HG03135 (cell line): Measurements from ENCODE around the gene INTS4.
"Not testable (repeated sequence)": the region's sequence is repeated elsewhere in the genome, so short reads cannot be mapped to it uniquely, and the experiment has no call there.

Experiments used
- ATAC-seq: cut with Tn5 transposase; IDR thresholded peaks from one replicate; pipeline ENCODE4 v1.9.1; 2021; ENCODE audit warnings: mild to moderate bottlenecking, moderate library complexity; ENCODE audit not compliant: unreplicated experiment

Gene INTS4

GRCh38 chr11:77958583-77959177, 35.8 kb downstream of the INTS4 start:
- ATAC-seq = not testable (repeated sequence)

DNA sequence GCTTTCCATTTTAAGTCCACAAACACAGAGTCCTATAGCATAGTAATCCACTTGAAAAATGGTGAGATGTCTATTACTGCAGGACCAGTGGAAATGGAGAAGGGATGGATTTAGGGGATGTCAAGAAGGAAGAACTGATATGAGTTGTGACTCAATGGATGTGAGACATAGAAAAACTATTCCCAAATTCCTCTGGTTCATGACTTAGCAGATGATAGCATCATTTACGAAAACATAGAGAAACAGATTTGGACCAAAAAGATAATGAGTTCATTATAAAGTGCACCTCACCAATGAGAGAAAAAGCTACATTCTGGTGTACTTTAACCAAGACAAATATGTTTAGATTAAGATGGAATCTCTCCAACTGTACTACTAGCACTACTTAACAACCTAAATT, 51.2 kb downstream of the INTS4 start:
- ATAC-seq = not testable (repeated sequence)

DNA sequence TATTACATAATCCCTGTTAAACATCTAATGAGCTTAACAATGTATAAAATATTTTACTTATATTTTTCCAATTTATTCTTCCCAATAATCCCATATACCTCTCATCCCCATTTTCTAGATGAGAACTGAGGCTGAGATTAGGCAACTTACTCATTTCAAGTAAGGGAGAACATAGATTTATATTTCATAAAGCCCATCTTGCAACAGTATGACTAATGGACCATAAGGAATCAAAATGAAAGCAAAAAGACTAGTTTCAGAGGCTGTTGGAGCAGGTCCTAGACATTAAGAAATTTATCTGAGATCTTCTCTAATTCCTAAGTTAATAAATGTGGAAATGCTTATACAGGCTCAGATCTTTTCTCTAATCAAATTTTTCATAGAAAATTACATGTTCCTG, 52.0 kb downstream of the INTS4 start:
- ATAC-seq = not testable (repeated sequence)

GRCh38 chr11:77933596-77933995, 60.9 kb downstream of the INTS4 start:
- ATAC-seq = not testable (repeated sequence)

GRCh38 chr11:77930334-77931208, 63.9 kb downstream of the INTS4 start:
- not testable (repeated sequence) for ATAC-seq

GRCh38 chr11:77917713-77918112, 76.8 kb downstream of the INTS4 start:
- not testable (repeated sequence) for ATAC-seq

GRCh38 chr11:77914307-77914791, 80.1 kb downstream of the INTS4 start:
- ATAC-seq = not testable (repeated sequence)

- ATAC-seq = not testable (repeated sequence)
Measured at GRCh38 chr11:77913608-77914306, 80.7 kb downstream of the INTS4 start.

DNA sequence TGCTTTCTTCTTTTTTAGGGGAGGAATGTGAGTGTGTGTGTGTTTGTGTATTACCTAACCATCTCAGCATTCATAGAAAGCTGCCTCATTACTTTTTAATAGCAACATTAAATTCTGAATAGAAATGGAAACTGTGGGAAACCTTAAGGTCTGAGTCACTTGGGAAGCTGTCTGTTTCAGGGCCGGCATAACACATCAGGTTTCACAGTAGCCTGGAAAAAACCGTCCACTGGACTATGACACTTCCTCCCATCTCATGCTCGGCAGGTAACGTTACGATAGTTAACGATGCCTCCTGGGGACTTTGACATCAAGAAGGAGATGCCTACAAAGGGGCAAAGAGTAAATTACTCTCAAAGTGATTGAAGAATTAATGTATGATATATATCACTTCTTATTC, 83.6 kb downstream of the INTS4 start:
- ATAC-seq = not testable (repeated sequence)

DNA sequence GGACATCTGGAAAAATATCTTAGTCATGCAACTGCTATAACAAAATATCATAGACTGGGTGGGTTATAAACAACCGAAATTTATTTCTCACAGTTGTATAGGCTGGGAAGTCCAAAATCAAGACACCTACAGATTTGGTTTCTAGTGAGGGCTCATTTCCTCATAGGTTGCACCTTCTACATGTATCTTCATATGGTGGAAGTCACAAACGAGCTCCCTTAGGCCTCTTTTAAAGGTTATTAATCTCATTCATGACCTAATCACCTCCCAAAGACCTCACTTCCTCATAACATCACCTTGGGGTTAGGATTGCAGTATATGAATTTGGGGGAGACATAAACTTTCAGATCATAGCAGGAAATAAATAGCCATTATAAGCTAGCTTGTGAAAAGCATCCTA, 85.2 kb downstream of the INTS4 start:
- ATAC-seq = no peak

DNA sequence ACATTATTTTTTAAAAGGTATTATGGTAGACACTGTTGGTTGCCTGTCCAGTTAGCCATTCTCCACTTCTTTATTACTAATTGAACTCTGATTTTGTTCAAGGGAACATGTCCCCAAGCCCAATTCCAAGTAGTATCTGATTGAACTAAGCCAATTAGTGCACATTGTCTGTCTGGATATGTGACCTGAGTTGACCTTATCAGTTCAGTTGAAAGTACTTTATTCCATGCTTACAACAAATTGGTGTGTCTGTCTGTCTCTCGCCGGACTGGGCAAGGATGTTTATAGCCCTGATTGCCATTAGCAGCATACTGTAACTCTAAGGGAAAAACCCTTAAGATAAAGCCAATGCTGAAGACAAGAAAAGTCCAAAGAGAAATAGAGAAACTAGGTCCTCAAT, 85.6 kb downstream of the INTS4 start:
- no peak for ATAC-seq

- ATAC-seq = not testable (repeated sequence)
Measured at GRCh38 chr11:77894949-77895348, 99.5 kb downstream of the INTS4 start.

DNA sequence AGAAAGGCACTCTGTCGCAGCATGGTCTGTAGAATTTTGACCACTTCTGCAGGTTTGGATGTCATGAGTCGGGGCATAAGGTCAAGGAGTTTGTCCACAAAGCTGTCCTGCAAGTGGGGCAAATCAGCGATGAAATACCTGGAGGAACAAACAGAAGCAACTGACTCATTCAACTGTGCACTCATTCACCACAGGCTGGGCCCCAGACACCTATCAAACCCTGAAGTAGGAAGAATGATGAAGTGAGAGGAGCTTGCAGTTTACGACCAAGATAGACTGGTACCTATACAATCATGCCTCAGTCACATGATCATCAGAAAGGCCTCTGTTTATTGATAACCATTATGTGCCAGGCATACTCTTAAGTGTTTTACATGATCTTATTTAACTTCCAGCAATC, 102.8 kb downstream of the INTS4 start:
- not testable (repeated sequence) for ATAC-seq

GRCh38 chr11:77891256-77891655, 103.2 kb downstream of the INTS4 start:
- not testable (repeated sequence) for ATAC-seq

GRCh38 chr11:77890619-77891056, 103.8 kb downstream of the INTS4 start:
- not testable (repeated sequence) for ATAC-seq

DNA sequence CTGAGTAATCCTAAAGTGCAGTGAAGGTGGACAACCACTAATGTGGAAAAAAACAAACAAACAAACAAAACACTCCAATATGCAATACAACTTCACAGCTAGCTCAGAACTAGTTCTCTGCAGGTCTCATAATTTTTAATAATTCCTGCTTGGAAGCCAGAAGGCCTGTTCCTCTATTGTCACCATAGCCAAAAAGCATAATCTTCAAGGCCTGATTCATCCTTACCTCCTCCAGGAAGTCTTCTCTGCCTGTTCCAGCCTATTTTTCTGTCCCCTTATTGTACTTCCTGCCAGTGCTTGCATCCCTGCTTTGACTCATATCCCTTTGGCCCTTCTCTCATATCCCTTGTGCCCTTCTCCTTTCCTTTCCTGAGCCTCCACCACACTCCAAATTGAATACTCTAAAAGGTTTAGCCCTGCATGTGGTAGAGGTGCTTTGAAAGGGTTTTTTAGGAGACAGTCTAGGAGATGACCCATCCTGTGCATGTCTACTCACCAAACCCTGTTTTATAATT, 104.3 kb downstream of the INTS4 start:
- not testable (repeated sequence) for ATAC-seq

DNA sequence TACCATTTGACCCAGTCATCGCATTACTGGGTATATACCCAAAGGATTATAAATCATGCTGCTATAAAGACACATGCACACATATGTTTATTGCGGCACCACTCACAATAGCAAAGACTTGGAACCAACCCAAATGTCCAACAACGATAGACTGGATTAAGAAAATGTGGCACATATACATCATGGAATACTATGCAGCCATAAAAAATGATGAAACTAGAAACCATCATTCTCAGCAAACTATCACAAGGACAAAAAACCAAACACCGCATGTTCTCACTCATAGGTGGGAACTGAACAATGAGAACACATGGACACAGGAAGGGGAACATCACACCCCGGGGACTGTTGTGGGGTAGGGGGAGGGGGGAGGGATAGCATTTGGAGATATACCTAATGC, 105.4 kb downstream of the INTS4 start:
- not testable (repeated sequence) for ATAC-seq

GRCh38 chr11:77886401-77886800, 108.1 kb downstream of the INTS4 start:
- no peak for ATAC-seq

DNA sequence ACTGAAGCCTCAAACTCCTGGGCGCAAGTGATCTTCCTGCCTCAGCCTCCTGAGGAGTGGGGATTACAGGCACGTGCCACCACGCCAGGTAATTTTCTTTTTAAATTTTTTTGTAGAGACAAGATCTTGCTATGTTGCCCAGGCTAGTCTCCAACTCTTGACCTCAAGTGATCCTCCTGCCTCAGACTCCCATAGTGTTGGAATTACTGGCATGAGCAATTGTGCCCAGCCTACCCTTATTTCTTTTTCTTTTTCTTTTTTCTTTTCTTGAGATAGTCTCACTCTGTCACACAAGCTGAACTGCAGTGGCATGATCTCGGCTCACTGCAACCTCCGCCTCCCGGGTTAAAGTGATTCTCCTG, 109.7 kb downstream of the INTS4 start:
- ATAC-seq = no peak

GRCh38 chr11:77884186-77884828, 110.2 kb downstream of the INTS4 start:
- no peak for ATAC-seq

- no peak for ATAC-seq
Measured at GRCh38 chr11:77883775-77884174, 110.7 kb downstream of the INTS4 start.
